ENCODE data around the gene KDM2B. TPM values are rescaled to one million over a fixed set of nuclear protein-coding genes. Genes with fewer than 3 reads are reported as not detected.

Gene KDM2B
- total RNA-seq, 2 donors from 2014 or later, result 35.9 to 60.1 TPM

DNA sequence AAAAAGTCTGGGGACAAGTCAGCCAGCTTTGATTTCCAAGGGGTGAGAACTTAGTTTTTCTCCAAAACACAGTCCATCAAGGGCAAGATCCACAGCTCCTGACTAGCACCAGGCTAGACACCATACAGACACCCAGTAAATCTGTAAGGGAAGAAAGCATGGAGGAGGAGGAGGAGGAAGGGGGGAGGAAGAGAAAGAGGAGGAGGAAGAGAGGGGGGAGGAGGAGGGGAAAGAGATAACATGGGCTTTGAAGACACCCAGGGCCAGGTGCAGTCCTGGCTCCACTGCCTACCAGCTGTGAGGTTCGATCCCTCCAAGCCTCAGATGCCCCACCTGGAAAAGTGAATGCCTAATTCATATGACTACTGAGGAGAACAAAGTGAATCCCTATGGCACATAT, 18.3 kb downstream of the KDM2B start:
- Mint-ChIP-seq H3K4me1 (ENCODE audit: low read depth in 2 of 2) (peaks cover 14 to 25% of the 10 kb centered on the region in 2 donors), H3K36me3 (no peaks in the 10 kb centered on the region), H3K4me3 (no peak overlapping the region), H3K9me3 (no peaks in the 10 kb centered on the region), H3K27ac (peak overlapping the region in 1 of 2 donors; percentile 74), H3K27me3 (no peaks in the 10 kb centered on the region)
- no peak for DNase-seq (ENCODE audit: low spot score)
- ATAC-seq, result no peak

DNA sequence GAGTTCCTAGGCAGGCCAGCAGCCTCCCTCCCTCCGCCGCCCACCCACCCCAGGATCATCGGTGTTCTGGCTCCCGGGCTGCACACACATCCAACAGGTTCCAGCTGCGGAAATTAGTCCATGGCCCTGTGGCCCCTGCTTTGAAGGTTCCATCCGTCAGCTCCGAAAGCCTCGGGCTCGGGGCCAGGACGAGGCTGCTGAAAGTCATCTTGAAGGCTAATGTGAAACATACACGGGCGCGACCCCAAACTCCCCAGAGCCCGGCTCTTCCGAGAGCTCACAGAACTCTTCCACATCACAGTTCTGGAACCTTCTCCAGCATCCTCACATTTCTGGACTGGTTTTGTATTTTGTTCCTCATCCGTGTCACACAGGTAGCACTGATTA, 19.8 kb downstream of the KDM2B start:
- DNase-seq (ENCODE audit: low spot score), result no peak
- Mint-ChIP-seq H3K4me1 (ENCODE audit: low read depth in 2 of 2) (peaks cover 22 to 31% of the 10 kb centered on the region in 2 donors), H3K27ac (peak overlapping the region in 1 of 2 donors; percentile 74), H3K4me3 (no peak overlapping the region), H3K27me3 (no peaks in the 10 kb centered on the region), H3K36me3 (no peaks in the 10 kb centered on the region), H3K9me3 (no peaks in the 10 kb centered on the region)
- no peak for ATAC-seq

DNA sequence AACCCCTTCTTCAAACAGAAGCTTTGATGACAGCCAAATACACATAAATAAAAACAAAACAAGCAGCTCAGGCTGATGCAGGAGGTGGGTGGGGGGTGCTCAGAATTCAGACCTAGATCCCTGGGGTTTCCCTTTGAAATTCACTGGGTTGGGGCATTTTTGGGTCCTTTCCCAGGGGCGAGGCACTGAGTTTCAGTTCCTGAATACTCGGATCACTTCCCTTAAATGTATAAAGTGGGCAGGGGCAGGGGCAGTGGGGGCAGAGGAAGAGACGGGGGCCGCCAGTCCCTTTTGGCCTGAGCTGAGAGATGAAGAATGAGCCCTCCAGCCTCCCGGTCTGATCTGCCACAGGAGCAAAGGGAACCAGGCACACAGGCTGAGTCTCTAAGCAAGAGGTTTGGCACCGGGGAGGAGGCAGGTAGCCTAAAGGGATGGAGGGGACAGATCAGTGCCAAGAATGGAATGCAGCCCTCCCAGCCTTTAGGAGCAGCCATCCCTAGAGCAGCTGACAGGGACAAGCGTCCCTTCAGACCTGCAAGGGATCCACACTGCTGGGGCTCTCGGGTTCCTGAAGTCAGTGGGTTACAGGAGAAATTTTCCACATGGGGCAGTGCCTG, 20.3 kb downstream of the KDM2B start:
- Mint-ChIP-seq H3K36me3 (no peaks in the 10 kb centered on the region), H3K4me1 (ENCODE audit: low read depth in 2 of 2) (peaks cover 22 to 31% of the 10 kb centered on the region in 2 donors), H3K9me3 (no peaks in the 10 kb centered on the region), H3K27me3 (no peaks in the 10 kb centered on the region), H3K27ac (peak overlapping the region in 1 of 2 donors; percentile 86), H3K4me3 (no peak overlapping the region)
- ATAC-seq, result no peak
- peak; percentile 62 for DNase-seq (ENCODE audit: low spot score)

DNA sequence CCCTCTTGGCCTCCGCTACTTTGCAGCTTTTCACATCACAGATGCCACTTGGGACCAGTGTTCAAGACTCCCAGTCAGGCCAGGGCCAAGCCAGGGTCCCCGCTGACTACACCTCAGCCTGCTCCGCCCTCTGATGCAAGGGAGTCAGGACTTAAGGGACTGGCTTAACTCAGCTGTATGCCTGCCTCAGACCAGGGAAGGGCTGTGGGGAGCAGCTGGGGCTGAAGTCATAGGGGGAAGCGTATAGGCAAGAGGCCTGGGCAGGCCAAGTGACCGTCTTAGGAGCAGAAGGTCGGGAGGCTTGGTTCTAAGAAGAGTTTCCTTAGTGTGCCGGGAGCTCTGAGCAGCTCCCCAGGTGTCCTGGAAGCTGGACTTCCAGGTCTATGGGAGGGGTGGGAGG, 21.9 kb downstream of the KDM2B start:
- no peak overlapping the region for H3K4me3 Mint-ChIP-seq
- no peak for ATAC-seq
- H3K9me3 Mint-ChIP-seq, result no peaks in the 10 kb centered on the region
- peak overlapping the region in 1 of 2 donors; percentile 89 for H3K27ac Mint-ChIP-seq
- no peaks in the 10 kb centered on the region for H3K36me3 Mint-ChIP-seq
- no peaks in the 10 kb centered on the region for H3K27me3 Mint-ChIP-seq
- H3K4me1 Mint-ChIP-seq (ENCODE audit: low read depth in 2 of 2), result peaks cover 22 to 31% of the 10 kb centered on the region in 2 donors
- DNase-seq (ENCODE audit: low spot score), result no peak

DNA sequence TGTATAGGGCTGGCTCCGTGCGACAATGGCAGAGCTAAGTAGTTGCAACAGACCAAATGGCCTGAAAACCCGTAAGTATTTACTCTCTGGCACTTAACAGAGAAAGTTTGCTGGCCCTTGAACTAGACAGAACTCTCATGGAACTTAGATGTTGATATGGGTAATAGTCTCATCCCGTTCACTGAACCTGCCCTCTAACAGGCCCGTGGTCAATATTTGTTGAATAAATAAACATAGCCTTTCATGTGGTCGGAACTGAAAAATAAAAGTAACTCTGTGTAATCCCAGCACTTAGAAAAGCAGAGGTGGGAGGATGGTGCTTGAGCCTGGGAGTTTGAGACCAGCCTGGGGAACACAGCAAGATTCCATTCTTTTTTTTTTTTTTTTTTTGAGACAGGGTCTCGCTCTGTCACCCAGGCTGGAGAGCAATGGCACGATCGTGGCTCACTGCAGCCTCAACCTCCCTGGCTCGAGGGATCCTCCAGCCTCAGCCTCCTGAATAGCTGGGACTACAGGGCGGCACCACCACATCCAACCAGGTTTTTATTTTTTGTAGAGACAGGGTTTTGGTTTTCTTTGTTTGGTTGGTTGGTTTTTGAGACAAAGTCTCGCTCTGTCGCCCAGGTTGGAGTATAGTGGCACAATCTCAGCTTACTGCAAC, 29.7 kb downstream of the KDM2B start:
- ATAC-seq, result no peak
- peak overlapping the region; percentile 60 to 91 for H3K27ac Mint-ChIP-seq
- DNase-seq (ENCODE audit: low spot score), result no peak
- H3K4me3 Mint-ChIP-seq, result no peak overlapping the region
- no peaks in the 10 kb centered on the region for H3K36me3 Mint-ChIP-seq
- peaks cover 8 to 12% of the 10 kb centered on the region in 2 donors for H3K4me1 Mint-ChIP-seq (ENCODE audit: low read depth in 2 of 2)
- H3K9me3 Mint-ChIP-seq, result no peaks in the 10 kb centered on the region
- H3K27me3 Mint-ChIP-seq, result no peaks in the 10 kb centered on the region

DNA sequence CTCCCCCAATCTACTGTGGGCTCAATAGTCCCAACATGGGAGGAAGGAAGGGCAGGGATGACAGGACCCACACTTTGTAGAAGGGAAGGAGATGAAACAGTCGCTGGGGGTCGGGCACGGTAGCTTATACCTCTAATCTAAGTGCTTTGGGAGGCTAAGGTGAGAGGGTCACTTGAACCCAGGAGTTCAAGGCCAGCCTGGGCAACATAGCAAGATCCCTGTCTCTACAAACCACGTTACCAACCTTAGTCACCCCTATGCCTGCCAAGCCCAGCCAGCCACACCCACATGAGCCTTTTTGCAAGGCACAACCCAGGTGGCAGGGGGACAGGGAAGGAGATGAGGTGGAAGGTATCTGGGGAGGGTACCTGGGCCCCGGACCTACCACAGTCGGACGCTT, 31.7 kb downstream of the KDM2B start:
- H3K4me3 Mint-ChIP-seq, result no peak overlapping the region
- ATAC-seq (no peak), DNase-seq (ENCODE audit: low spot score) (no peak)
- no peaks in the 10 kb centered on the region for H3K27me3 Mint-ChIP-seq
- peaks cover 8 to 12% of the 10 kb centered on the region in 2 donors for H3K4me1 Mint-ChIP-seq (ENCODE audit: low read depth in 2 of 2)
- no peaks in the 10 kb centered on the region for H3K9me3 Mint-ChIP-seq
- no peak overlapping the region for H3K27ac Mint-ChIP-seq
- no peaks in the 10 kb centered on the region for H3K36me3 Mint-ChIP-seq

DNA sequence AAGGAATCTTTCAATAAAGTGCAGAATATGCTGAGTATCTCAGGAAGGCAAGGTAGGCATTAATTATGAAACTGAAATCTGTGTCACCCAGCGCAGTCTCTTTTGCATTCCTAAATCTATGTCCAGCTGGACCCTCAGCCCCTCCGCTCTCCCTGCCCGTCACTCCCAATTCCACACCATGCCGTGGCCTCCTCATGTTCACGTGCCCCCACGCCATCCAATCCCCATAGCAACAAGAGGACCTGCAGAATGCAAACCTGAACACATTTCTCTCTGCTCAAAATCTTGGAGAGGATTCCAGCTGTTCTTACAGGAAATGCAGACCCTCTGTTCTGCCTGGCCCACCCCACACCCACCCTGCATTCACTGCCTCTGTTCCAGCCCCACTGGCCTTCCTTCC, 35.3 kb downstream of the KDM2B start:
- no peaks in the 10 kb centered on the region for H3K27me3 Mint-ChIP-seq
- H3K36me3 Mint-ChIP-seq, result no peaks in the 10 kb centered on the region
- H3K4me1 Mint-ChIP-seq (ENCODE audit: low read depth in 2 of 2), result peaks cover 8 to 11% of the 10 kb centered on the region in 2 donors

DNA sequence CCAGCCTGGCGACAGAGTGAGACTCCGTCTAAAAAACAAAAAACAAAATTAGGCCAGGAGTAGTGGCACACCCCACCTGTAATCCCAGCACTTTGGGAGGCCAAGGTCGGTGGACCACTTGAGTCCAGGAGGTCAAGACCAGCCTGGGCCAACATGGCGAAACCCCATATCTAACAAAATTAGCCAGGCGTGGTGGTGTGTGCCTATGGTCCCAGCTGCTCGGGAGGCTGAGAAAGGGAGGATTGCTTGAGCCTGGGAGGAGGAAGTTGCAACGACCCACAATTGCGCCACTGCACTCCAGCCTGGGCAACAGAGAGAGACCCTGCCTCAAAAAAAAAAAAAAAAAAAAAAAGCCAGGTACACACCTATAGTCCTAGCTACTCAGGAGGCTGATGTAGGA, 37.0 kb downstream of the KDM2B start:
- ATAC-seq (no peak), DNase-seq (ENCODE audit: low spot score) (no peak)
- Mint-ChIP-seq H3K4me3 (no peak overlapping the region), H3K4me1 (ENCODE audit: low read depth in 2 of 2) (peaks cover 7 to 10% of the 10 kb centered on the region in 2 donors), H3K36me3 (no peaks in the 10 kb centered on the region), H3K27ac (no peak overlapping the region), H3K9me3 (no peaks in the 10 kb centered on the region), H3K27me3 (no peaks in the 10 kb centered on the region)

More for the DNA sequence above, 35.3 kb downstream of the KDM2B start:
- DNase-seq (ENCODE audit: low spot score), result no peak
- Mint-ChIP-seq H3K27ac (no peak overlapping the region), H3K9me3 (no peaks in the 10 kb centered on the region), H3K4me3 (no peak overlapping the region)
- no peak for ATAC-seq

DNA sequence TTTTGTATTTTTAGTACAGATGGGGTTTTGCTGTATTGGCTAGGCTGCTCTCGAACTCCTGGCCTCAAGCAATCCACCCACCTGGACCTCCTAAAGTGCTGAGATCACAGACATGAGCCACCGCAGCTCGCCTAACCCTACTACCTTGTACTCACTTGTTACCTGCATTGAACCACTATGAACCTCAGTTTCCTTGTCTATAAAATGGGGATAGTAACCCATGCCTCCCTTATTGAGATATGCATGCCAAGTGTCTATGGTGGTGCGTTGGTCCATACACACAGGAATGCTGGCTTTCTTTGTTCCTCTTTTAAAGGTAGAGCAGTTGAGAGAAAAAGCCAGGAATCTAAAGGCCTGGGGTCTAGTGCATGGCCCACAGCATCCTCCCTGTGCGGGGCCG, 40.9 kb downstream of the KDM2B start:
- Mint-ChIP-seq H3K27me3 (no peaks in the 10 kb centered on the region), H3K4me3 (peak overlapping the region; percentile 32), H3K4me1 (ENCODE audit: low read depth in 2 of 2) (peaks cover 26 to 35% of the 10 kb centered on the region in 2 donors), H3K36me3 (no peaks in the 10 kb centered on the region), H3K9me3 (no peaks in the 10 kb centered on the region), H3K27ac (no peak overlapping the region)
- DNase-seq (ENCODE audit: low spot score) (no peak), ATAC-seq (no peak)

DNA sequence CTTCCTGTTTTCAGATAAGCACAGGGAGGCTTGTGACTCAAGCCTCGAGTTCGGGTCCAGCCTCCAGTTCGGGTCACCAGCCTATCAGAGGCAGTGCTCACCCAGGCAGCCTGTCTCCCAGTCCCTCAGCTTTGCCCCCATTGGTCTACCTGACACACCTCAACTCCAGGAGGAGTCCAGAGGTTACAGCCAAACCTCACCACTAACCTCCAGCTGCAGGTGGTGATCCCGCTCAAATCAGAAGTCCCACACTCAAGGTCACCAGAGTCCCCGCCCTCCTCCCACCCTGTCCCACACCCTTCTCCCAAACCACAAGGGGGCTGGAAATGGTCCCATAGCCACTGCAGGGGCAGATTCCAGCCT, 42.1 kb downstream of the KDM2B start:
- Mint-ChIP-seq H3K9me3 (no peaks in the 10 kb centered on the region), H3K36me3 (no peaks in the 10 kb centered on the region), H3K4me1 (ENCODE audit: low read depth in 2 of 2) (peaks cover 29 to 36% of the 10 kb centered on the region in 2 donors), H3K27ac (peak overlapping the region; percentile 71 to 79), H3K27me3 (no peaks in the 10 kb centered on the region), H3K4me3 (peak overlapping the region; percentile 93)
- ATAC-seq, result no peak
- no peak for DNase-seq (ENCODE audit: low spot score)

DNA sequence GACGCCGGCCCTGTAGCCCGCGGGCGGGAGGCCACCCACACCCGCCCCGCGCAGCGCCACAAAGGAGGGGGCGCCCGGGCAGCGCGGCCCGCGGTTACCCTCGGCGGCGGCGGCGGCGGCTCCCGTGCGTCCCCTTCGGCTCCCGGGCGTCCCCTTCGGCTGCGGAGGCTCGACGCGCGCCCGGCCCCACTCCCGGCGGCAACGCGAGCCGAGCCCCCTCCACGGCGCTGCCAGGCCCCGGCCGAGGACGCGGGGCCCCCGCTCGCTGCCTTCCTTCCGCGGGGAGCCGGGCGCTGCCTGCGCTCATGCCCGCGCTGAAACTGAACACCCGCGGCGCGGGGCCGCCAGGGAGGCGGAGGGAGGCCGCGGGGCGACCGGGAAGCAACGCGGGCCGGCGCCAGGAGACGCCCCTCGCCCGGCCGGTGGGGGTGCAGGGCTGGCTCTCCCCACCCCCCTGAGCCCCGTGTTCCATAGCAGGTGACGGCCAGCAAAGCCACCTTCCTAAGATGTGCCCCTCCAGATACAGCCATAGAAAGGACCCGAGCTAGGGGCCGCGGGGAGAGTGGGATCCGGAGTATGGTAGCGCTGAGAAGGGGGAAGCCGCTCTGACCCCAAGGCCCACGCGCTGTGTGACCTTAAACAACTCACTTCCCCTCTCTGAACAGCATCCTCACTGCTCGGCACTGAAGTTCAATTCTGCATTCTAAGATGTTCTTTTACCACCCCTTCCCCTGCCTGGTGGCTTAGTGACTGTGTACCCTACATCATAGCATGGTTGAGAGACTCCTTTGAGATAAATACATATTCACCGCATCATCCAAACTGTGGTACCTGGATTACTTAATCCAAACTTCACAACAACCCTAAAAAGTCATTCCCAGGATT, 42.8 kb downstream of the KDM2B start:
- peak overlapping the region; percentile 93 for H3K4me3 Mint-ChIP-seq
- ATAC-seq, result peak; percentile 61 to 73
- no peaks in the 10 kb centered on the region for H3K9me3 Mint-ChIP-seq
- peak overlapping the region; percentile 71 to 79 for H3K27ac Mint-ChIP-seq
- peak; percentile 72 for DNase-seq (ENCODE audit: low spot score)
- no peaks in the 10 kb centered on the region for H3K36me3 Mint-ChIP-seq
- H3K4me1 Mint-ChIP-seq (ENCODE audit: low read depth in 2 of 2), result peaks cover 31 to 36% of the 10 kb centered on the region in 2 donors
- H3K27me3 Mint-ChIP-seq, result no peaks in the 10 kb centered on the region

DNA sequence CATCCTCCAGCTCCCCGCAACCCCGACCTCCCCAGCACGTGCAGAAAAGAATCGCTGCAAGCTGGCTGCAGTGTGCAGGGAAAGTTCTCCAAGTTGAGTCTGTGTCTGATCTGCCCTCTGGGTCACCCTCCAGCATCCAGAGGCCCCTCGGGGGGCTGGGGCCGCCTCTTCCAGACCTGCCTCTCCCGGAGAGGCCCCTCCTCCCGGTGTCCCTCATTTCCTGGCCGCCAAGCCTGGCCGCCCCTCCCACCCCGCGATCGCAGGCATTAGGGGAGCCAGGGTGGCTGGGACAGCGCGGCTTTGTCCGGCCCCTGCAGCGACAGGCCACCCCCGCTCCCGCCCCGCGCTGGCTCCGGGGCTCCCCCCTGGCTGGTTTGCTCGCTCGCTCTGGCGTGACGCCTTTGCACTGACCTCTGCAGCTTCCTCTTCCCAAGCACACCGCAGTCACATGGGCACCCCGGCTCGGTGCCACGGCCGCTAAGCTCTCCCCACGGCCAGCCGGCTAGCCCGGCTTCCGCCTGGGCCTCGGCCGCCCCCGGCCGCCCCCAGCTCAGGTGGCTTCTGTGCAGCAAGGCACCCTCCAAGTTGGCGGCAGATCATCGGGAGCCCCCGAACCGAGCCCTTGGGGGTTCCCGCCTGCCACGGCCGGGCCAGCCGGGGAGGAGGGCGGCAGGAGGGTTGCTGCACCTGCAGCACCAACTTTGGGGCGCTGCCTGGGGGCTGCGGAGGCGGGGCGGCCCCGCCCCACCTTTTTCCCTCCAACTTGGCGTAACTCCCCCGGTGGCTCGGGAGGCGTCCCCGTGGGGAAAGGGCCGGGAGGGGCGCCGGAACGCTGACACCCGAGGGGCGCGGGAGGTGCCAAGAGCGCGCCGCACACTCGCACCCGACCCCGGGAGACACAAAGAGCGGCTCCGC, 43.7 kb downstream of the KDM2B start:
- Mint-ChIP-seq H3K27ac (no peak overlapping the region), H3K4me3 (peak overlapping the region; percentile 80), H3K9me3 (no peaks in the 10 kb centered on the region), H3K36me3 (no peaks in the 10 kb centered on the region), H3K27me3 (no peaks in the 10 kb centered on the region), H3K4me1 (ENCODE audit: low read depth in 2 of 2) (peaks cover 30 to 33% of the 10 kb centered on the region in 2 donors)
- ATAC-seq (peak; percentile 82 to 89), DNase-seq (ENCODE audit: low spot score) (peak; percentile 87)
